22Rv1 (cell line): ENCODE data around the gene SGCD.

Source experiments
- ZFX ChIP-seq: fragments of 450-650 bp; IDR thresholded peaks from 2 replicates; pipeline ENCODE4 v1.6.1; 2017; ENCODE audit warnings: antibody characterized with exemption, borderline replicate concordance
- TF ChIP-seq, protein P1 (sequence below): fragments of 450-650 bp; IDR thresholded peaks from 2 replicates; pipeline ENCODE4 v1.5.1; 2017; ENCODE audit warnings: mild to moderate bottlenecking

DNA sequence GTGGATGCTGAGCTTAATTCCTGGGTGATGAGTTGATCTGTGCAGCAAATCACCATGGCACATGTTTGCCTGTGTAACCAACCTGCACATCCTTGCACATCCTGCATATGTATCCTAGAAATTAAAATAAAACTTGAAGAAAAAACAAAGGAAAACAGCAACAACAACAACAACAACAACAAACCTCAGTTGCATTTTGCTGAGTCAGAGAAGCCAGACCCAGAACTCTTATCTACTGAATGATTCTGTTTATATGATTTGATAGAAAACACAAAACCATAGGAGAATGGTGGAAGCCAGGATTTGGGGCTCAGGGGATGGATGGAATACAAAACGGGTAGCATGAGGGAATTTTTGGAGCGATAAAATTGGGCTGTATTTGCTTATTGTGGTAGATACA lies 307.3 kb downstream of the SGCD start:
- TF ChIP-seq, protein P1, sequence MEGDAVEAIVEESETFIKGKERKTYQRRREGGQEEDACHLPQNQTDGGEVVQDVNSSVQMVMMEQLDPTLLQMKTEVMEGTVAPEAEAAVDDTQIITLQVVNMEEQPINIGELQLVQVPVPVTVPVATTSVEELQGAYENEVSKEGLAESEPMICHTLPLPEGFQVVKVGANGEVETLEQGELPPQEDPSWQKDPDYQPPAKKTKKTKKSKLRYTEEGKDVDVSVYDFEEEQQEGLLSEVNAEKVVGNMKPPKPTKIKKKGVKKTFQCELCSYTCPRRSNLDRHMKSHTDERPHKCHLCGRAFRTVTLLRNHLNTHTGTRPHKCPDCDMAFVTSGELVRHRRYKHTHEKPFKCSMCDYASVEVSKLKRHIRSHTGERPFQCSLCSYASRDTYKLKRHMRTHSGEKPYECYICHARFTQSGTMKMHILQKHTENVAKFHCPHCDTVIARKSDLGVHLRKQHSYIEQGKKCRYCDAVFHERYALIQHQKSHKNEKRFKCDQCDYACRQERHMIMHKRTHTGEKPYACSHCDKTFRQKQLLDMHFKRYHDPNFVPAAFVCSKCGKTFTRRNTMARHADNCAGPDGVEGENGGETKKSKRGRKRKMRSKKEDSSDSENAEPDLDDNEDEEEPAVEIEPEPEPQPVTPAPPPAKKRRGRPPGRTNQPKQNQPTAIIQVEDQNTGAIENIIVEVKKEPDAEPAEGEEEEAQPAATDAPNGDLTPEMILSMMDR = no peak
- no peak for TF ChIP-seq ZFX
